Measurements from ENCODE around the gene STH. TPM values are rescaled to one million over a fixed set of nuclear protein-coding genes. Genes with fewer than 3 reads are reported as not detected.

STH gene
- polyA plus RNA-seq, 1 experiment = not detected

- ChIA-PET CTCF (no interaction called here), POLR2A (no interaction called here)
- TF ChIP-seq CTCF (IDR thresholded peaks at IDR 0.05; ENCODE audit: low read depth, low read length) = no peak
- no peak for DNase-seq (ENCODE audit: low read depth, low spot score)
- Histone ChIP-seq H3K27me3 (ENCODE audit: control insufficient read depth, insufficient read depth, low read length) (peaks cover 14% of the 10 kb centered on the region), H3K4me3 (ENCODE audit: low read depth, low read length) (no peak overlapping the region), H3K9me3 (ENCODE audit: control insufficient read depth, insufficient read depth, low read length) (no peaks in the 10 kb centered on the region), H3K27ac (ENCODE audit: low read depth, low read length) (no peak overlapping the region)
These were observed 6.1 kb upstream of the STH start for GRCh38 chr17:45992904-45993303.

- TF ChIP-seq CTCF (IDR thresholded peaks at IDR 0.05; ENCODE audit: low read depth, low read length) = no peak
- CTCF ChIA-PET = no interaction called here
- no peaks in the 10 kb centered on the region for H3K9me3 ChIP-seq (ENCODE audit: control insufficient read depth, insufficient read depth, low read length)
- POLR2A ChIA-PET = no interaction called here
- no peak overlapping the region for H3K27ac ChIP-seq (ENCODE audit: low read depth, low read length)
- no peak for DNase-seq (ENCODE audit: low read depth, low spot score)
- H3K27me3 ChIP-seq (ENCODE audit: control insufficient read depth, insufficient read depth, low read length) = peaks cover 12% of the 10 kb centered on the region
- H3K4me3 ChIP-seq (ENCODE audit: low read depth, low read length) = no peak overlapping the region
These were observed 5.0 kb upstream of the STH start for GRCh38 chr17:45993962-45994627.

- CTCF ChIA-PET = interaction anchor here (0.6 to 1.4 kb wide), 3 partner anchors 49 to 218 kb away, joined by 3 to 7 read pairs (median 7); no protein-coding TSS in a partner anchor
These were observed 4.1 kb upstream of the STH start for GRCh38 chr17:45994987-45995386.

GRCh38 chr17:45995627-45996270 is 3.3 kb upstream of the STH start:
- Histone ChIP-seq H3K27ac (ENCODE audit: low read depth, low read length) (no peak overlapping the region), H3K4me3 (ENCODE audit: low read depth, low read length) (no peak overlapping the region), H3K27me3 (ENCODE audit: control insufficient read depth, insufficient read depth, low read length) (peaks cover 13% of the 10 kb centered on the region), H3K9me3 (ENCODE audit: control insufficient read depth, insufficient read depth, low read length) (no peaks in the 10 kb centered on the region)
- ChIA-PET CTCF (interaction anchor here (0.6 to 1.4 kb wide), 3 partner anchors 49 to 217 kb away, joined by 3 to 7 read pairs (median 7); no protein-coding TSS in a partner anchor), POLR2A (no interaction called here)
- DNase-seq (ENCODE audit: low read depth, low spot score) = no peak
- no peak for TF ChIP-seq CTCF (IDR thresholded peaks at IDR 0.05; ENCODE audit: low read depth, low read length)

More at GRCh38 chr17:45994987-45995386, 4.1 kb upstream of the STH start:
- no peak overlapping the region for H3K4me3 ChIP-seq (ENCODE audit: low read depth, low read length)
- POLR2A ChIA-PET = no interaction called here
- peaks cover 15% of the 10 kb centered on the region for H3K27me3 ChIP-seq (ENCODE audit: control insufficient read depth, insufficient read depth, low read length)
- no peak for DNase-seq (ENCODE audit: low read depth, low spot score)
- no peak for TF ChIP-seq CTCF (IDR thresholded peaks at IDR 0.05; ENCODE audit: low read depth, low read length)
- H3K27ac ChIP-seq (ENCODE audit: low read depth, low read length) = no peak overlapping the region
- H3K9me3 ChIP-seq (ENCODE audit: control insufficient read depth, insufficient read depth, low read length) = no peaks in the 10 kb centered on the region

GRCh38 chr17:45996282-45996937 is 2.6 kb upstream of the STH start:
- CTCF ChIA-PET = interaction anchor here (1.4 kb wide), 1 partner anchor 217 kb away, joined by 7 read pairs; no protein-coding TSS in a partner anchor
- no peak for TF ChIP-seq CTCF (IDR thresholded peaks at IDR 0.05; ENCODE audit: low read depth, low read length)
- Histone ChIP-seq H3K4me3 (ENCODE audit: low read depth, low read length) (no peak overlapping the region), H3K27ac (ENCODE audit: low read depth, low read length) (no peak overlapping the region), H3K9me3 (ENCODE audit: control insufficient read depth, insufficient read depth, low read length) (no peaks in the 10 kb centered on the region), H3K27me3 (ENCODE audit: control insufficient read depth, insufficient read depth, low read length) (peaks cover 13% of the 10 kb centered on the region)
- no peak for DNase-seq (ENCODE audit: low read depth, low spot score)
- POLR2A ChIA-PET = no interaction called here

Measured in AG04450 (cell line).